GM18951 (cell line): ENCODE results near the gene FAM210A.
"Not testable (repeated sequence)": the region's sequence is repeated elsewhere in the genome, so short reads cannot be mapped to it uniquely, and the experiment has no call there.

ENCODE experiments used
- POLR2A ChIP-seq: IDR thresholded peaks from 4 replicates; pipeline ENCODE4 v1.6.1; 2011; ENCODE audit warnings: mild to moderate bottlenecking; ENCODE audit not compliant: insufficient read length, insufficient read depth; ENCODE audit errors: extremely low read depth
- in situ Hi-C: fragments of 300-500 bp; cut with MboI; formaldehyde crosslinking; loops from one replicate; pipeline ENCODE4 v1.12.0; 2022; ENCODE audit warnings: low sequenced_read_pairs, mixed read lengths, inconsistent platforms; ENCODE audit not compliant: unreplicated experiment

The FAM210A gene

DNA sequence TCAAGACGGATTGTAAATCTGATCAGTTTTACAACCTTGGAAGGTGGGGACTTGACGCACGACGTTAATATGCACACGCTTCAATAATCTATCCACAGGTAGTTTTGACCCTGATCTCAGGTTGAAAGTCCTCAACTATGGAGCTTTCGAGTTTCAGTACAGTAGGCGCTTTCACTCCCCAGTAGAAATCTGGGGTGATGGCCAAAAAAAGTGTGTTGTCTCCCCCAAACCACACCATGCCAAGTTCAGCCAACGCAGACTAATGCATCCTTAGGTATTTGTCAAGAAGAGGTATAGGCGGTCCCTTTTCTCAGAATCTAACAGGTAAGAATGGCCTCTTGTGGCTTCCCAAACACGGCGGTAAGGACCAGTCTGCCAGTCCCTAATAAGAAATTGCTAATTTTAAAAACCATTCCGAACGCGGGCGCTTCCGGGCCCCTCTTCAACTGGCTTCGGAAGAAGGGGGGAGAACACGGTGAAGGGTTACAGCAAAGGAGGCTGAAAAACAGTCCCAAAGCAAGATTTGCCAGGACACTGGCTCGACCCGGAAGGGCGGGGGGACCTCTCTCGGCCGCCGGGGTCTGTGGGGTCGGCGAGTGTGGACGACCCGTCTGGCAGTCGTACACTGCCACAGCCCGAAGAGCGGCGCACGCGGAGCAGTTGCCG lies 659 bp downstream of the FAM210A start:
- no peak for TF ChIP-seq POLR2A
- in situ Hi-C loops, result no loop called here

DNA sequence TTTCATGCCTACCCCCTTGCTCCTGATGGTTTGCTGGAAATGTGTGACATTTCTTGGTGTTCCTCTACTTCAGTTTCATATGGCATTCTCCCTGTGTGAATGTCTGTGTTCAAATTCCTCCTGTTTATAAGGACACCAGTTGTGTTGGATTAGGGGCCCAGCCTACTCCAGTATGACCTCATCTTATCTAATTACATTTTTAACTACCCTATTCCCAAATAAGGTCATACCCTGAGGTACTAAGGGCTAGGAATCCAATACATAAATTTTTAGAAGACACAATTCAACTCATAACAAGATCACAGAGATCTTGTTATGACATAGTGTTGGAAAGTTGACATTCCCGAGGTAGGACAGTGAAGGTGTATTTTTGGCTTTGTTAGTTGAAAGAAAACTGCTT lies 5.5 kb downstream of the FAM210A start:
- TF ChIP-seq POLR2A, result no peak
- in situ Hi-C loops, result no loop called here

DNA sequence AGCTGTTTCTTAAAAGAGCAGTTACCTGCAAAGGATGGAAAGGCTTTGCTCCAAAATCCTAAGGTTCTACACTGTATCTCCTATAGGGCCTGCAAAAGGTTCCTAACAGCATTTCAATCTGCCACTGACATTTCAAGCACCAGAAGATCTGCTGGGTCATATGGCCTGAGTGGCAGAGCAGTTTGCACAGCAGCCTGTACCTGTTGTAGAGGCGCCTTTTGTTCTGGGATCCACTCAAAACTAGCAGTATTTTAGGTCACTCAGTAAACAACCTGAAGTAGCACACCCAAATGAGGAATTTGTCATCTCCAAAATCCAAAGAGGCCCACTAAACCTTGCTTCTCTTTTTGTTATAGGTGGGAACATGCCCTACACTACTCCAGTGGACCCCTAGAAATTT lies 6.2 kb downstream of the FAM210A start:
- in situ Hi-C loops, result no loop called here
- TF ChIP-seq POLR2A, result no peak

GRCh38 chr18:13716916-13717315 lies 9.4 kb downstream of the FAM210A start:
- in situ Hi-C loops, result no loop called here
- TF ChIP-seq POLR2A, result no peak

GRCh38 chr18:13715330-13715729 lies 11.0 kb downstream of the FAM210A start:
- in situ Hi-C loops, result no loop called here
- TF ChIP-seq POLR2A, result no peak

DNA sequence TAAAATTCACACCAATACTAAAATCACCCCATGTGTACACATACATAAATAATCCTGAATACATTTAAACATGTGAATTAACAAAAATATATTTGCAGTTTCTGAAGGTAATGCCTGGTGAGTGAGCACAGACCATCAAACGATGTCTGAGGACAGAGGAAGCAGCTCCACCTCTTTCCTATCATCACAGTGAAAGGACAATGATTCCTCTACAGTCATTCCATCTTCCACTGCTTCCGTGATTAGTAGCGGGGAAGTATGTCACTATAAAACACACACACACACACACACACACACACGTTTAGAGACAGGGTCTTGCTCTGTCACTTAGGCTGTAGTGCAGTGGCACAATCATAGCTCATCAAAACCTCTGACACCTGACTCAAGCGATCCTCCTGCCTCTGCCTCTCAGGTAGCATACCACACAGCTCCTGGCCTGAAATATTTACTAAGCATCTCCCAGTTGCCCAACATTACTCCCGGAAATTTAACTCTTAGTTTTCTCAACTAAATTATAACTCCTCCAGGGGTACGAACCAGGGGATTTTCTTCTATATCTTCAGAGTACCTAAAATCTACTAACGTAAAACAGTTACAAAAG lies 12.8 kb downstream of the FAM210A start:
- TF ChIP-seq POLR2A, result no peak
- in situ Hi-C loops, result no loop called here

GRCh38 chr18:13712400-13713131 lies 13.8 kb downstream of the FAM210A start:
- TF ChIP-seq POLR2A, result no peak
- in situ Hi-C loops, result no loop called here

GRCh38 chr18:13710414-13710831 lies 15.9 kb downstream of the FAM210A start:
- in situ Hi-C loops, result no loop called here
- TF ChIP-seq POLR2A, result no peak

GRCh38 chr18:13703899-13704298 lies 22.5 kb downstream of the FAM210A start:
- in situ Hi-C loops, result no loop called here
- no peak for TF ChIP-seq POLR2A

GRCh38 chr18:13700153-13700552 lies 26.2 kb downstream of the FAM210A start:
- TF ChIP-seq POLR2A, result no peak
- in situ Hi-C loops, result no loop called here

- TF ChIP-seq POLR2A, result no peak
- in situ Hi-C loops, result no loop called here
Measured at GRCh38 chr18:13696961-13697360, 29.4 kb downstream of the FAM210A start.

DNA sequence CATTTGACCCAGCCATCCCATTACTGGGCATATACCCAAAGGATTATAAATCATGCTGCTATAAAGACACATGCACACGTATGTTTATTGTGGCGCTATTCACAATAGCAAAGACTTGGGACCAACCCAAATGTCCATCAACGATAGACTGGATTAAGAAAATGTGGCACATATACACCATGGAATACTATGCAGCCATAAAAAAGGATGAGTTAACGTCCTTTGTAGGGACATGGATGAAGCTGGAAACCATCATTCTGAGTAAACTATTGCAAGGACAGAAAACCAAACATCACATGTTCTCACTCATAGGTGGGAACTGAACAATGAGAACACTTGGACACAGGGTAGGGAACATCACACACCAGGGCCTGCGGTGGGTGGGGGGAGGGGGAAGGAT lies 31.0 kb downstream of the FAM210A start:
- in situ Hi-C loops, result not testable (repeated sequence)

DNA sequence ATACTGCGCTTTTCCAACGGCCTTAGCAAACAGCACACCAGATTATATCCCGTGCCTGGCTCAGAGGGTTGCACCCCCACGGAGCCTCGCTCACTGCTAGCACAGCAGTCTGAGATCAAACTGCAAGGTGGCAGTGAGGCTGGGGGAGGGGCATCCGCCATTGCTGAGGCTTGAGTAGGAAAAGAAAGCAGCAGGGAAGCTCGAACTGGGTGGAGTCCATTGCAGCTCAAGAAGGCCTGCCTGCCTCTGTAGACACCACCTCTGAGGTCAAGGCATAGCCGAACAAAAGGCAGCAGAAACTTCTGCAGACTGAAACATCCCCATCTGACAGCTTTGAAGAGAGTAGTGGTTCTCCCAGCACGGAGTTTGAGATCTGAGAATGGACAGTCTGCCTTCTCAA lies 36.3 kb downstream of the FAM210A start:
- in situ Hi-C loops, result not testable (repeated sequence)
